ENCODE results near the gene INO80C. TPM values are rescaled to one million over a fixed set of nuclear protein-coding genes. Genes with fewer than 3 reads are reported as not detected.

Gene INO80C
- total RNA-seq, 1 donor from 2014 or later, result 25.8 TPM

- no peaks in the 10 kb centered on the region for H3K9me3 ChIP-seq
- no peaks in the 10 kb centered on the region for H3K36me3 ChIP-seq
- H3K27ac ChIP-seq, result no peak overlapping the region
- TF ChIP-seq CTCF (IDR thresholded peaks at IDR 0.05), result no peak
- H3K27me3 ChIP-seq (ENCODE audit: low read depth), result no peaks in the 10 kb centered on the region
- ATAC-seq, result no peak
- no peak overlapping the region for H3K4me3 ChIP-seq
- intact Hi-C loops (cut with DNase I), result no loop called here
- no peak for DNase-seq
- peaks cover 16% of the 10 kb centered on the region for H3K4me1 ChIP-seq
These were observed 3.6 kb upstream of the INO80C start for GRCh38 chr18:35501369-35501768.

DNA sequence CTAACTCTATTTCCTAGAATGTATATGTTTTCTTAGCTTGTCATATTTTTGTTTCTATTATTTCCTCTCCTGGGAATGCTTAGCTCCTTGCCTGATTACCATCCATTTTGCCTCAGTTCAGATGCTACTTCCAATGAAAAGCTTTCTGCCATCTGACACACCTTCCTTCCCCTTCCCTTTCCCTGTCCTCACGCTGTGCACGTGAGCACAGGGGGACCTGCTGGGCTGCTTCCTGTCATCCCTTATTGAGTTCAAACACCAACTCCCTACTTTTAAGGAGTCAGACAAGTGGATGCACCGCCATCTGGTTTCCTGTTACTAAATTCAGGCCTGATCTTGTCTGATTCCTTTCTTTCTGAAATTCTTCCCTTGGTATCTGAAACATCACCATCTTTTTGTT, 2.4 kb upstream of the INO80C start:
- no peaks in the 10 kb centered on the region for H3K9me3 ChIP-seq
- DNase-seq (no peak), ATAC-seq (no peak)
- no peak for TF ChIP-seq CTCF (IDR thresholded peaks at IDR 0.05)
- H3K27me3 ChIP-seq (ENCODE audit: low read depth), result no peaks in the 10 kb centered on the region
- no peak overlapping the region for H3K4me3 ChIP-seq
- no peak overlapping the region for H3K27ac ChIP-seq
- no peaks in the 10 kb centered on the region for H3K36me3 ChIP-seq
- peaks cover 23% of the 10 kb centered on the region for H3K4me1 ChIP-seq
- intact Hi-C loops (cut with DNase I), result no loop called here

GRCh38 chr18:35497027-35497369, 762 bp downstream of the INO80C start:
- DNase-seq (no peak), ATAC-seq (peak; percentile 29 to 62)
- H3K36me3 ChIP-seq, result no peaks in the 10 kb centered on the region
- H3K4me1 ChIP-seq, result peaks cover 19% of the 10 kb centered on the region
- H3K27me3 ChIP-seq (ENCODE audit: low read depth), result no peaks in the 10 kb centered on the region
- H3K9me3 ChIP-seq, result no peaks in the 10 kb centered on the region
- TF ChIP-seq CTCF (IDR thresholded peaks at IDR 0.05), result no peak
- intact Hi-C loops (cut with DNase I), result no loop called here
- H3K4me3 ChIP-seq, result peak overlapping the region; percentile 64
- H3K27ac ChIP-seq, result peak overlapping the region; percentile 97

DNA sequence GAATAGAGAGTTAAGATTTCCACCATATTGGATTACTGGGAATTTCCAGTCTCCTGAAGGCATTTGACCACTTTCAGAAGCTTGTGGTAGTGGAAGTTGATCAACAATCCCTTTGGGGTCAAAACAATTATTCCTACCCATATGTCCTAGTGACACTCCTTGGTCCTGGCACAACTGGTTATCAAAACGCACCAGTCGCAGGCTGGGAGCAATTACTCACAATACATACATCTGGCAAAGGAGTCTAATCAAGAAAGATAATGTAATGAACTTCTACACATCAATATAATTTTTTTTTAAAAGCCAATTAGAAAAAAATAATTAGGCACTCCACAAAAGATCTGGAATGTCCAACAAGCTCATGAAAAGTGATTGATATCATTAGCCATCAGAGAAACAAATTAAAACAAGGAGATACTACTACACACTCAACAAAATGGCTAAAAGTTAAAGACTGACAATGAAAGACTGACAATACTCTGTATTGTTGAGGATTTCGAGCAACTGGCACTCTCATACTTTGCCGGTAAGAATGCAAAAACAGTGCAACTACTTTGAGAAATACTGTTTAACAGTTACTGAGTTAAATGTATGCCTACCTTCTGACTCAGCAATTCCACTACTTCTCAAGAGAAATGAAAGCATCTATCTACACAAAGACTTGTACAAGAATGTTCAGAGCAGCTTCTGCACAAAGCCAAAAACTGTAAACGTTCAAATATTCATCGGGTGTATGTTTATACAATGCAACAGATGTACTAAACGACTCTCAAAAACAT, 2.0 kb downstream of the INO80C start:
- ATAC-seq (no peak), DNase-seq (no peak)
- TF ChIP-seq CTCF (IDR thresholded peaks at IDR 0.05), result no peak
- no peak overlapping the region for H3K27ac ChIP-seq
- H3K27me3 ChIP-seq (ENCODE audit: low read depth), result no peaks in the 10 kb centered on the region
- no peak overlapping the region for H3K4me3 ChIP-seq
- H3K36me3 ChIP-seq, result no peaks in the 10 kb centered on the region
- H3K9me3 ChIP-seq, result no peaks in the 10 kb centered on the region
- intact Hi-C loops (cut with DNase I), result no loop called here
- H3K4me1 ChIP-seq, result peaks cover 30% of the 10 kb centered on the region

DNA sequence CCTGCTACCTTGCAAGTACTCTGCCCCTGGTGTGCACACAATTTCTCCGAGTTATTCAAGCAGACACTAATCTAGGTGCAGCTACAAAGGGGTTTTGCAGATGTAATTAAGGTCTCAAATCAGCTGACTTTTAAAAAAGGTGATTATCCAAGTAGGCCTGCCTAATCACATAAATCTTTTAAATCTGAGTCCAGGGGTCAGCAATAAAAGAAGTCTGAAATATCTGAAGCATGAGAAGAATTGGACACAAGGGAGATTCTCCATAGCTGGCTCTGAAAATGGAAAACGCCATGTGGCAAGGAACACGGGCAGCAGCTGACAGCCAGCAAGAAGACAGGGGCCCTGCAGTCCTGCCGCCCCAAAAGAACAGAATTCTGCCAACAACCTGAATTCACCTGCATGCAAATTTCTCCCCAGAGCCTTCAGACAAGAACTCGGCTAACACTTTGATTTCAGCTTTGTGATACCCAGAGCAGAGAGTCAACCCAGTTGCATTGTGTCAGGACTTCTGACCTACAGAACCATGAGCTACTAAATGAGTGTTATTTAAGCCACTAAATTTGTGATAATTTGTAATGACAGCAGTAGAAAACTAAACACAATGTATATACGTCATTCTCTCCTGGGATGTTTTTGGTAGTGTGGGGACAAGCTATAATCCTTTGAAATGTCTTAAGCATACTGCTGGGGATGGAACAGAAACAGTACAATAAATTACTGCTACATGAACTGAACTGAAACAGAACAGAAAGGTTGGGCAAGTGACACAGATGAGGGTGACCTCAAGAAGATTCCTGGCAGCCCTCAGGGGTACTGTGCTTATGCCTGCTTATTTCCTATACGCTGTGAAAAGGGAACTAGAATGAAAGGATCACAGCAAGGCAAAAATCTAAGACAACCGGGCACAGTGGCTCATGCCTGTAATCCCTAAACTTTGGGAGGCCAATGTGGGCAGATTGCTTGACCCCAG, 3.2 kb downstream of the INO80C start:
- no peaks in the 10 kb centered on the region for H3K9me3 ChIP-seq
- no peak overlapping the region for H3K27ac ChIP-seq
- H3K4me1 ChIP-seq, result peaks cover 38% of the 10 kb centered on the region
- intact Hi-C loops (cut with DNase I), result no loop called here
- H3K27me3 ChIP-seq (ENCODE audit: low read depth), result no peaks in the 10 kb centered on the region
- no peak overlapping the region for H3K4me3 ChIP-seq
- DNase-seq (no peak), ATAC-seq (no peak)
- no peak for TF ChIP-seq CTCF (IDR thresholded peaks at IDR 0.05)
- H3K36me3 ChIP-seq, result no peaks in the 10 kb centered on the region

Data from lower lobe of right lung (tissue), 2 donors.